ENCODE results near the gene ACTA2.

GRCh38 chr10:88974446-88975376 lies 22.1 kb upstream of the ACTA2 start:
- no peak for TF ChIP-seq RARB (CRISPR knock-in tag; IDR thresholded peaks at IDR 0.05)
- no peak; the same call in 1 of the 2 replicates for TF ChIP-seq ISL1 (CRISPR knock-in tag; IDR thresholded peaks at IDR 0.05)
- TF ChIP-seq GLIS3 (CRISPR knock-in tag; IDR thresholded peaks at IDR 0.05) = no peak

All from SK-N-SH treated with all-trans-retinoic acid at 6 μM for 48 hours (cell line).